ENCODE results near the gene POLE.

The POLE gene

GRCh38 chr12:132625731-132626430 is 61.3 kb downstream of the POLE start:
- DNase-seq: no peak

GRCh38 chr12:132624910-132625630 is 62.1 kb downstream of the POLE start:
- no peak for DNase-seq

DNA sequence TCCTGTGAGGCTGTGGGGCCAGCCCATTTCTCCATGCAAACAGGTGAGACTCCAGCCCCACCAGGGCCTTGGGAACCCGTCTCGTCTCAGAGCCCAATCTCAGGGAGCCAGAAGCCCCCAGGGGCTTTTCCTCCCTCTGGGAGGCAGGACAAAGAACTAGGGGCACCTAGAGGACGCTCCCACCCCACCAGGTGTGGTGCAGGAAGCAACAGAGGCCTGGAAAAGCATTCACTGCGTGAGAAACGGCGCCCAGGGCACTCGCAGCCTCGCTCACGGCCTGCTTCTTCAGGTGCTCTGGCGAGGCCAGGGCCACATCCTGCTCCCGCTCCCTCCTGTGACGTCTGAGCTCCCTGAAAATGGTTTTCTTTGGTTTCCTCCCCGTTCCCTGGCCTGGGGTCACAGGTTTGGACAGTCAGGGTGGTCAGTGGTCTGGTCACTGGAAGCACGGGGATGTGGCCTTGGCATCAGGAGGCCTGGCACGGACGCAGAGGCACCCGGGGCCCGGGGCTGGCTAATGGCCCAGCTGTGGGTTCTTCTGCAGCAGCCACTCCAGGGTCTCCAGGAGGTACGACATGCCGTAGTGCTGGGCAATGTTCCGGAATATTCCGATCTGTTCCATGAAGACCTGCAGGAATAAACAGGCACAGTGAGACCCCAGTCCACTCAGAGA is 62.8 kb downstream of the POLE start:
- DNase-seq: no peak

DNA sequence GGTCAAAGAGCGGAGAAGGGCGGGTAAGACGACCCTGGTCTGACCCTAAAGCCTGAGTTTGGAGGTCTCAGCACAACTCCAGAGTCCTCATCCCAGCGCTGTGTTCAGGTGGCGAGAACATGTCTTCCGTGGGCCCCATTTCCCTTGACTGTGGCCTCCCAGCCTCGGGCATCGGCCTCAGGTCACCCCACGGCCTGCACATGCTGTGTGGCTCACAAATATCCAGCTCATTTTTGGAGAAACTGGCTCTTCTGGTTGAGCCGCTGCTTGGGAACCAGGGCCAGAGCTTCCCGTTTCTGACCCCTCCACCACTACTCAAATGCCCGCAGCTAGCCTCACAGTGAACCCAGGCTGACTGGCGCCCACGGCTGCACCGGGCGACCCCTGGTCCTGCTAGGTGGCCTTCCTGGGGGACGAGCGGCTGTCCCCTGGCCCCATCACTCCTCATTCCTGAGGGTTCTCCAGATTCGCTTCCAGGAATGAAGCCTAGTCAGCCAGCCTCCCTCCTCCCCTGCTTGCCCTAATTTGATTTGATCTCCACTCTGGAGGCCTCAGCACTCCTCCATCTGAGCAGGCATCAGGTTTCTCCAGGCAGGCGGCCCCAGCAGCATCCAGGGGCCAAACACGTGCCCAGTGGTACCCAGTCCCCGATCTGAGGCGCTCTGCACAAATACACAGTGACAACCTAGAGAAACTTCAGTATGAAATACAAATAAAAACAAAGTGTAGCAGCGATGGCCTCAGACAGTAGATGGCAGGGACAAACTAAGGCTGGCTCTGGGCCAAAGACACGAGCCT is 63.9 kb downstream of the POLE start:
- no peak for DNase-seq

DNA sequence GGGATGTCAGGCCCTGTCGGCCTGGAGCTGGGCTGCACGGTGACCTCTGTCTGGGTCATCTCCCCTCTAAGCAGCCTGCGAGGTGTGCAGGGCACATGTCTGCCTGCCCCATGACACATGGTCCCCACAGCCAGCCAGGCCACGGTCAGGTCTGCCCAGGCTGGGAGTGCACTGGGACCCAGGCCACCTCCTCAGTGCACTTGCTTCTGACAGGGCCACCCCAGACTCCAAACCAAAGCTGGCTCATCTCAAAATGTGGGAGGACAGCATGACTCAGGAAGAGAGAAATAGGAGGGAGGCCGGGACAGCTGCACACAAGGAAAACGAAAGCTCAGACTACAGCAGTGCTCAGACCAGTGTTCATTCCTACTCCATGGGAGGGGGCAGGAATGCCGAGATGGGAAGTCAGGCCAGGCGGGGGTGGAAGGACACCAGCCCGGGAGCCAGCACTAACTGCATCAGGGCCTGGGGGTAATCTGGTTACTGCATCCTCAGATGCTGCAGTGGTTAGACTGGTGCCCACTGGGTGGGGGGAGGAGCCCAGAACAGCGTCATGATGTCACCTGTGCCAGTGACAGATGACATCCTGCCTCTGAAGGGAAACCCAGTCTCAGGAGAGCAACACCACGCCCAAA is 64.6 kb downstream of the POLE start:
- DNase-seq: peak in 1 of 2 donors; percentile 9

GRCh38 chr12:132621657-132622435 is 65.3 kb downstream of the POLE start:
- DNase-seq: no peak

- DNase-seq: no peak
Measured at GRCh38 chr12:132620899-132621656, 66.1 kb downstream of the POLE start.

GRCh38 chr12:132620113-132620898 is 66.8 kb downstream of the POLE start:
- DNase-seq: no peak

- no peak for DNase-seq
Measured at GRCh38 chr12:132619386-132620112, 67.6 kb downstream of the POLE start.

DNA sequence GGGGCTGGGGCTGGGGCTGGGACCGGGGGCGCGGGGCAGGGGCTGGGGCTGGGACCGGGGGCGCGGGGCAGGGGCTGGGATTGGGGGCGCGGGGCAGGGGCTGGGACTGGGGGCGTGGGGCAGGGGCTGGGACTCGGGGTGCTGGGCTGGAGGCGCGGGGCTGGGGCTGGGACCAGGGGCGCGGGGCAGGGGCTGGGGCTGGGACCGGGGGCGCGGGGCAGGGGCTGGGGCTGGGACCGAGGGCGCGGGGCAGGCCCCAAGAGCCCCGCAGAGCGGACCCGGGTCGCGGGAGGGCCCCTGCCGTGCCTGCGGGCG is 68.1 kb downstream of the POLE start:
- no peak for DNase-seq

DNA sequence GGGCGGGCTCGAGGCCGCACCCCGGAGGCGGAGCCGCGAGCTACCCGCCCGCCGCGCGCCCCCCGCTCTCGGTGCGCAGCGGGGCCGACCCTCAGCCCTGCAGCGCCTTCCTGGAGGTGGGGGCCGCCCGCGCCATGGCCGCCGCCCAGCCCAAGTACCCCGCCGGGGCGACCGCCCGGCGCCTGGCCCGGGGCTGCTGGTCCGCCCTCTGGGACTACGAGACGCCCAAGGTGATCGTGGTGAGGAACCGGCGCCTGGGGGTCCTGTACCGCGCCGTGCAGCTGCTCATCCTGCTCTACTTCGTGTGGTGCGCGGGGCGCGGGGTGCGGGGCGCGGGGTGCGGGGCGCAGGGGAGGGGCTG is 68.5 kb downstream of the POLE start, which contains the start of gene P2RX2:
TSS of gene P2RX2 (plus strand) at position 94 of the 361 bp plus-strand sequence. CDS start at position 135, 41 bp downstream.
- DNase-seq: no peak

DNA sequence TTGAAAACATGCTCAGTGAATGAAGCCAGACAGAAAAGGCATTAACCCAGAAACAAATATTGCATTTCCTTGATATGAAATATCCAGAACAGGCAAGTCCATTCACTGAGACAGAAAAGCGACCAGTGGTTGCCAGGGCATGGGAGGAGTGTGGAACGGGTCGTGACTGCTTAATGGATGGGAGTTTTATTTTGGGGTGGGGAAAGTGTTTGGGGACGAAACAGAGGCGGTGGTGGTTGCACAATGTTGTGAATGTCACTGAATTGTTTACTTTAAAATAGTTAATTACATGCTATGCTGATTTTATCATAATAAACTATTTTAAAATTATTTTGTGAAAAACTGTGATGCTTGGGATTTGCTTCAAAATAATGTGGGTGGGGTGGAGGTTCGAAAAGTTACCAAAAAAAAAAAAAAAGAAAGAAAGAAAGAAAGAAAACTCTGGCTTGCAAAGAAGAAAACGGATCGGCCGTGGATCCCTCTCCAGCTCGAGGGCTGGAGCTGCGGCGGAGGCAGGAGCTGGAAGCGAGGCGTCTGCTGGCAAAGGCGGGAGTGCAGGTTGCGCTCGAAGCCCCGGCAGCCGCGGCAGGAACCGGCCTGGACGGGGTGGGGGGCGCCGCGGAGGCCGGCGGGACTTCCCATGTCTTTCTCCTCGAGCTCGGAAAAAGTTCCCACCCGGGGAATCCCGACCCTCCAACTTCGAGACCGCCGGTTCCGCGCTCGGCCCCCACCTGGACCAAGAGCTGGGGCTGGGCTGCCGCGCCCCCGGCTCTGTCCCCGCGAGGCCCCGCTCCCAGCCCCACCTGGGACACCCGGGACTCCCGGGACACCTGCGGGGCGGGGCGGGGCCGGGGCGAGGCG is 69.1 kb downstream of the POLE start:
- no peak for DNase-seq

GRCh38 chr12:132617135-132617701 is 69.9 kb downstream of the POLE start:
- no peak for DNase-seq

- no peak for DNase-seq
Measured at GRCh38 chr12:132615579-132616038, 71.5 kb downstream of the POLE start.

GRCh38 chr12:132614861-132615578 is 72.1 kb downstream of the POLE start:
- DNase-seq: peak; percentile 57 to 70

- no peak for DNase-seq
Measured at GRCh38 chr12:132614029-132614428, 73.1 kb downstream of the POLE start.

DNA sequence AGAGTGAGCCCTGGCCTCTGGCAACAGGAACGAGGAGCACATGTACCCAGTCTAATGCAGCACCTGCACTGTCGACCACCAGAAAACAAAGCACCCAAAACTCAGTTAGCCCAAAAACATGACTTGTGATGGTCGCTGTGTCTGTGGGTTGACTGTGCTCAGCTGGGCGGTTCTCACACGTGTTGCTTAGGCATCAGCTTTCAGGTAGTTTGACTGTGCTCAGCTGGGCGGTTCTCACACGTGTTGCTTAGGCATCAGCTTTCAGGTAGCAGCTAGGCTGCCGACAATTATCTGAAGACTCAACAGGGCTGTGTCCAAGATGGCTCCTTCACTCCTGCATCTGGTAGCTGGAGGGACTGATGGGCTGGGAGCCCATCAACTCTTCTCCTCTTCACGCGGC is 75.5 kb downstream of the POLE start:
- DNase-seq: no peak
